Activated CD8-positive, alpha-beta memory T cell treated with anti-CD3 and anti-CD28 coated beads, Interleukin-2, amount 50 U/mL, for 24 hours (primary cell): ENCODE results near the gene TSR3.

Experiments used
- DNase-seq: peaks from one replicate; pipeline ENCODE4 v3.0.0-alpha.2; 2020; ENCODE audit errors: extremely low read depth

The TSR3 gene

GRCh38 chr16:1351582-1352362, at the start of gene TSR3, which contains the start of gene GNPTG:
Gene TSR3, minus strand, starts transcription at chr16:1351878. Its CDS starts 74 bp downstream, at chr16:1351804.
Gene GNPTG, plus strand, starts transcription at chr16:1351931. Its CDS starts 35 bp downstream, at chr16:1351966.
- peak; percentile 48 for DNase-seq

- no peak for DNase-seq
Observed at GRCh38 chr16:1401061-1401757, 49.5 kb upstream of the TSR3 start.

- DNase-seq, result no peak
Observed at GRCh38 chr16:1398826-1399581, 47.3 kb upstream of the TSR3 start.

DNA sequence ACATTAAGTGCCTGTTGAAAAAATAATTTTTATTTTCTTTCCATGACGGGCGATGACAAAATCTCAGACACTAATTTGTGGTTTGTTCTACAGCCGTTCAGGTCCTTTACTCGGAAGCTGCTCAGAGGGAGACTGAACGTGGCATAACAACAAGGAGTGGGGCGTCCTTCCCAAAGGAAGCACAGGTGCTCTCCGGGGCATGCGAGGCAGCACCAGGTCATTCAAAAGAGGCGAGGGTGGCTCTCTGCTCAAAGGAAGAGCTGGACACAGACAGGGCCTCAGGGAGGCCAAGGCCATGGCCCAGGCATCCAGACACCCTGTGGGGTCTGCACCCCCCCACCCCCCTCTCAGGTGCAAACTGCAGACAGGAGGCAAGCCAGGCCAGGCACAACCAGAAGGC, 46.7 kb upstream of the TSR3 start:
- no peak for DNase-seq

- DNase-seq, result no peak
Observed at GRCh38 chr16:1397779-1398178, 46.1 kb upstream of the TSR3 start.

- DNase-seq, result no peak
Observed at GRCh38 chr16:1395444-1396031, 43.9 kb upstream of the TSR3 start.

DNA sequence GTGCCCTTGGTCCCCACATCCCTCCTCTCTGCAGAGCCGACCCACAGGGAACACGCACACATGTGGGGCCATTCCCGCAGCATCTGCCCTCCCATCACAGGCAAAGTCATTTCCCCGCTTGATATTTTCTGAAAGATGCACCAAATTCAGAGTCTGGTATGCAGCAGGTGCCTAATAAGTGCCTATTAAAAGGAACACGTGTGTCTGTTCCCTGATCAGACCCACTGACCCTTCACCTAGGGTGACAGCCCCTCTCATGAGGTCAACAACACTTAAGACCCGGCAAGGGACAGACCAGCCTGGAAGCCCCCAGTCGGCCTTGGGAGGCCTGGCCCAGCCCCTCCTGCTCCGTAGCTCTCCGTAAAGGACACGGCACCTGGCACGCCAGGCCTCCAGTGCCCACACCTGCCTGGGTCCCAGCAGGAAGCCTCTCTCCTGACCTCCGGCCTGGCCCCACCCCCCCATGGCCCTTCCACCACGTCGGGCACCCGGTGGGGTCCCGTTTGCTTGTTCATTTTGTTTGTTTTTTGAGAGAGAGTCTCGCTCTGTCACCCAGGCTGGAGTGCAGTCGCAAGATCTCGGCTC, 42.8 kb upstream of the TSR3 start:
- no peak for DNase-seq

- DNase-seq, result no peak
Observed at GRCh38 chr16:1393613-1394176, 42.0 kb upstream of the TSR3 start.

DNA sequence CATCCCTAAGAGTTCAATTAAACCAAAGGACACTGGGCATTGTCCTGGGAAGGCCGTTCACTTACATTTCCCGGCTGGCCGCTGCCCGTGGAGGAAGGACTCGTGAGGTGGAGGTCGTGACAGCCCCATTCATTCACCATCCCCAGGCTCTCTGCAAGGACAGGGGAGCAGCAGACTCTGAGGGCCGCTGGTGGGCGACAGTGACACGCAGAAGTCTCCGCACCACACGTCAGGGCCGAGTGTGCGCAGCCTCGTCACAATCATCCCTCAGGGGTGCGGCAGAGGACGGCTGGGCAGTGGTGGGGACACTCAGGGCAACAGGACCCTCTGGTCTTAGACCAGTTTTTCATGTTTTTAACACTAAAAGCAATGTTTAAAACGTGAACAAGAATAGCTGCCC, 41.1 kb upstream of the TSR3 start:
- no peak for DNase-seq

- no peak for DNase-seq
Observed at GRCh38 chr16:1390239-1390779, 38.6 kb upstream of the TSR3 start.

GRCh38 chr16:1389762-1390161, 38.1 kb upstream of the TSR3 start:
- DNase-seq, result no peak

- DNase-seq, result no peak
Observed at GRCh38 chr16:1387331-1387730, 35.7 kb upstream of the TSR3 start.

GRCh38 chr16:1385232-1385631, 33.6 kb upstream of the TSR3 start:
- DNase-seq, result no peak

DNA sequence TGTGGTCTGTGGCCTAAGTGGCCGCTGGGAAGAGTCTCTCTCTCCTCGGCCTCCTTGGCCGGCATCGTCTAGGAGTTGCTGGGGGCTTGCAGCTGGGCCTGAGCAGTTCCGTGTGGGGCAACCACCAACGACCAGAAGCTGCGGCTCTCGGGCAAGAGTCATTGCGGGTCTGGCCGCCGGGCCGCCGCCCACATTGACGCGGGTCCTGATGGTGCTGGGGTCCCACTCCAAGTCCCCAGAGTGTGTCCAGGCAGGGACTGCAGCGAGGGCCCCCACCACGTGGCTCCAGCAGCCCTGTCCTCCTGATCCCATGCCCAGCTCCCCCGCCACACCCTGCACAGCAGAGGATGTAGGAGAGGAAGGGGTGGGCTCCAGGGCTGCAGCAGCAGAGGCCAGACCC, 31.9 kb upstream of the TSR3 start:
- no peak for DNase-seq

GRCh38 chr16:1381612-1382406, 30.1 kb upstream of the TSR3 start:
- no peak for DNase-seq

GRCh38 chr16:1380195-1380594, 28.5 kb upstream of the TSR3 start:
- DNase-seq, result no peak

DNA sequence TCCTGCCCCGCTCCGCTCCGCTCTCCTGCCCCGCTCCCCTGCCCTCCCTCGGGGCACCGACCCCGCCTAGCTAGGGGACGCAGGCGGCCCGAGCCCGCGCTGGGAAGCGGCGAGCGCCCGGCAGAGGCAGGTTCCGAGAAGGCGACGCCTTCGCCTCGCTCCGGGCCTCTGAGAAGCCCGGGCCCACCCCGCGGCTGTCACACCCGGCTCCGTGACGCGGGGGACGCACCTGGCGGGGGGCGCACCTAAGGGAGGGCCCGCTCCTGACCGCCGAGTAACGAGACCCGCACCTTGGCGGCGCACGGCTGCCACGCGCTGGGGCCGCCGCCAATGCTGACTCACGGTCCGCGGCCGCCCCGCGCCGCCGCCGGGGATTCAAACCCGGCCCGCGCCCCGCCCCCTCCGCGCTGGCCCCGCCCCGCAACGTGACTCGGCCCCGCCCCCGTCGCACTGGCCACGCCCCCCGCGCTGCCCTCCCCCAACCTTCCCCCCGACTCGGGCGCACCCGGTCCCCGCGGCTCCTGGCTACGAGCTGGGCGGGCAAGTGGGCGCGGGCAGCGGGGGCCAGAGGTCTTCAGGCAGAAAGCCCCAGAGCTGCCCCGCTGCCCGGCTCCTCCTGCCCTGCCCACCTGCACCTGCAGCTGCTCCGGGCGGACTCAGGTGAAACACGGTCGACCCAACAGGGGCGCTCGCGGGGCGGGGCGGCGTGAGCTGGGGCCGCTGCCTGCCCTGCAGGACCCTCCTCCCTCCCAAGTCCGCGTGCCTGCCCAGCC, 27.8 kb upstream of the TSR3 start:
- DNase-seq, result peak; percentile 23

DNA sequence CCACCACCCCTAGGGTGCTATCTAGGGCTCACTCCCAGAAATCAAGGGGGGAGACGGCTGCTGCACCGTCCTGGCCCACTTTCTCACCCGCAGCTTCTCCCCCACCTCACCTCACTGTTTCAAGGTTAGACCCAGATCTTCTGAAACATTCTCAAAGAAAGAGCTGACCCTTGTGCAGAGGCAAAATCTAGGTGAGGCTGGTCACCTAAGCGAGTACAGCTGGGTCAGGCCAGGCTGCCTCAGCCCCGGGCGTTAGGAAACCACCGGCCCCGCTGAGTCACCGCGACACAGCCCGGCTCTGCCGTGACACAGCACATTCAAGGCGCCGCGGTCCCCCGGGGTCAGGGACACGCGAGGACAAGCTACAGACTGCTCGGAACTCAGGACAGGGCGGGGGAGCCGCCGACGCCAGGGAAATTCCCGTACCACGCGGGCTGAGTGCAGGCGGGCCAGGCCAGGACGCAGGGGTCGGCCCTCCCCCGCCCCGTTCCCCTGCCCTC, 27.2 kb upstream of the TSR3 start:
- DNase-seq, result peak; percentile 36

DNA sequence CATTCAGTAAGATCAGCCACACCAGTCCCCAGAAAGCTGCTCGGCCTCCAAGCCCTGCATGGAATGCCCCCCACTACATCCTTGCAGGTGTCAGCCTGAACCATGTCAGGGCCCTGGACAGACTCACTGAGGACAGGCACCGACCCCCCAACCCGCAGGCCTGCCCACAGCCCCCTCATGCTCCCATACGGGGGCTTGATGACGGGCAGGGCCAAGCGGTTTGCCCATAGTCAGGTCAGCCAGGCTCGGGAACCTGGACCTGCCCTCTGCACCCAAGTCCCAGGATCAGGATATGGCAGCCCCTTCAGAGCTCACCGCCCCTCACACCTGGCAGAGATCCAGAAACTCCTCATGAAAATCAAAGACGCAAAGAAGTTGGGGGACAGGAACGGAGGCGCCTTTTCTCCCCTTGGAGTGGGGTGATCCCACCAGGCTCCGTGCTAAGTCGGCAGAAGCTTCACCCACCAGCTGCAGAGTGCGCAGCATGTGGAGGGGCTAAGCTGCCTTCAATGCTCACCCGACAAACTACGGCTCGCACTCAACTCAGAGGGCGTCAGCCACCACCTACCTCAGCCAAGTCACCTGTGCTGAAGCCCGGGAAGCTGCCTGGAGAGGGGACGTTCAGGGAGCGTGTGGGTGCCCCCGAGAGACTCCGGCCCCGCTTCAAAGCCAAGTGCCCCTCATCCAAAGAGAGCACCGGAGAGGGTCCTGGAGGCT, 26.6 kb upstream of the TSR3 start:
- no peak for DNase-seq
